Measurements from ENCODE around the gene COX19.
A peak's percentile ranks its signal among the peaks of the same experiment; 100 is the strongest.
"Not testable (repeated sequence)": the region's sequence is repeated elsewhere in the genome, so short reads cannot be mapped to it uniquely, and the experiment has no call there.

Gene COX19

GRCh38 chr7:964401-965231 is 10.7 kb downstream of the COX19 start:
- H3K36me3 ChIP-seq (ENCODE audit: control insufficient read depth, insufficient read depth, low read length) = peaks cover 26% of the 10 kb centered on the region
- peaks cover 30% of the 10 kb centered on the region for H3K4me1 ChIP-seq (ENCODE audit: control insufficient read depth, insufficient read depth, low read length)
- H3K27ac ChIP-seq (ENCODE audit: low read depth, low read length) = peak overlapping the region; percentile 84
- H3K4me3 ChIP-seq (ENCODE audit: low read length) = no peak overlapping the region
- H3K27me3 ChIP-seq (ENCODE audit: control insufficient read depth, insufficient read depth, low read length) = peaks cover 4% of the 10 kb centered on the region
- no peak overlapping the region for H3K9ac ChIP-seq (ENCODE audit: low read length)

- Histone ChIP-seq H3K9ac (ENCODE audit: low read length) (no peak overlapping the region), H3K4me3 (ENCODE audit: low read length) (peak overlapping the region; percentile 13), H3K4me1 (ENCODE audit: control insufficient read depth, insufficient read depth, low read length) (peaks cover 30% of the 10 kb centered on the region), H3K36me3 (ENCODE audit: control insufficient read depth, insufficient read depth, low read length) (peaks cover 16% of the 10 kb centered on the region), H3K27ac (ENCODE audit: low read depth, low read length) (peak overlapping the region; percentile 84), H3K27me3 (ENCODE audit: control insufficient read depth, insufficient read depth, low read length) (peaks cover 4% of the 10 kb centered on the region)
Observed at GRCh38 chr7:963236-964078, 11.9 kb downstream of the COX19 start.

- peaks cover 7% of the 10 kb centered on the region for H3K36me3 ChIP-seq (ENCODE audit: control insufficient read depth, insufficient read depth, low read length)
- no peak overlapping the region for H3K9ac ChIP-seq (ENCODE audit: low read length)
- peaks cover 30% of the 10 kb centered on the region for H3K4me1 ChIP-seq (ENCODE audit: control insufficient read depth, insufficient read depth, low read length)
- H3K27ac ChIP-seq (ENCODE audit: low read depth, low read length) = no peak overlapping the region
- no peak overlapping the region for H3K4me3 ChIP-seq (ENCODE audit: low read length)
- H3K27me3 ChIP-seq (ENCODE audit: control insufficient read depth, insufficient read depth, low read length) = peaks cover 4% of the 10 kb centered on the region
Observed at GRCh38 chr7:962401-963081, 12.8 kb downstream of the COX19 start.

GRCh38 chr7:961546-962400 is 13.6 kb downstream of the COX19 start:
- no peaks in the 10 kb centered on the region for H3K36me3 ChIP-seq (ENCODE audit: control insufficient read depth, insufficient read depth, low read length)
- peaks cover 4% of the 10 kb centered on the region for H3K27me3 ChIP-seq (ENCODE audit: control insufficient read depth, insufficient read depth, low read length)
- peak overlapping the region; percentile 78 for H3K27ac ChIP-seq (ENCODE audit: low read depth, low read length)
- H3K4me1 ChIP-seq (ENCODE audit: control insufficient read depth, insufficient read depth, low read length) = peaks cover 30% of the 10 kb centered on the region
- no peak overlapping the region for H3K9ac ChIP-seq (ENCODE audit: low read length)
- no peak overlapping the region for H3K4me3 ChIP-seq (ENCODE audit: low read length)

- H3K9ac ChIP-seq (ENCODE audit: low read length); H3K36me3 ChIP-seq (ENCODE audit: control insufficient read depth, insufficient read depth, low read length); H3K27me3 ChIP-seq (ENCODE audit: control insufficient read depth, insufficient read depth, low read length); H3K4me3 ChIP-seq (ENCODE audit: low read length): not testable (repeated sequence)
- Histone ChIP-seq H3K4me1 (ENCODE audit: control insufficient read depth, insufficient read depth, low read length) (peaks cover 30% of the 10 kb centered on the region), H3K27ac (ENCODE audit: low read depth, low read length) (peak overlapping the region; percentile 78)
Observed at GRCh38 chr7:960972-961371, 14.4 kb downstream of the COX19 start.

GRCh38 chr7:960269-960871 is 15.0 kb downstream of the COX19 start:
- Histone ChIP-seq H3K27me3 (ENCODE audit: control insufficient read depth, insufficient read depth, low read length) (peaks cover 4% of the 10 kb centered on the region), H3K27ac (ENCODE audit: low read depth, low read length) (peak overlapping the region; percentile 78)

GRCh38 chr7:959740-960139 is 15.6 kb downstream of the COX19 start:
- Histone ChIP-seq H3K27ac (ENCODE audit: low read depth, low read length) (peak overlapping the region; percentile 78), H3K4me1 (ENCODE audit: control insufficient read depth, insufficient read depth, low read length) (peaks cover 26% of the 10 kb centered on the region)
- H3K36me3 ChIP-seq (ENCODE audit: control insufficient read depth, insufficient read depth, low read length); H3K9ac ChIP-seq (ENCODE audit: low read length); H3K4me3 ChIP-seq (ENCODE audit: low read length); H3K27me3 ChIP-seq (ENCODE audit: control insufficient read depth, insufficient read depth, low read length): not testable (repeated sequence)

More at GRCh38 chr7:960269-960871, 15.0 kb downstream of the COX19 start:
- H3K4me1 ChIP-seq (ENCODE audit: control insufficient read depth, insufficient read depth, low read length) = peaks cover 29% of the 10 kb centered on the region
- peak overlapping the region; percentile 37 for H3K4me3 ChIP-seq (ENCODE audit: low read length)
- H3K36me3 ChIP-seq (ENCODE audit: control insufficient read depth, insufficient read depth, low read length) = no peaks in the 10 kb centered on the region
- H3K9ac ChIP-seq (ENCODE audit: low read length) = no peak overlapping the region

GRCh38 chr7:959271-959670 is 16.1 kb downstream of the COX19 start:
- peaks cover 21% of the 10 kb centered on the region for H3K4me1 ChIP-seq (ENCODE audit: control insufficient read depth, insufficient read depth, low read length)
- H3K9ac ChIP-seq (ENCODE audit: low read length) = no peak overlapping the region
- H3K36me3 ChIP-seq (ENCODE audit: control insufficient read depth, insufficient read depth, low read length) = no peaks in the 10 kb centered on the region
- no peak overlapping the region for H3K4me3 ChIP-seq (ENCODE audit: low read length)
- peaks cover 4% of the 10 kb centered on the region for H3K27me3 ChIP-seq (ENCODE audit: control insufficient read depth, insufficient read depth, low read length)
- H3K27ac ChIP-seq (ENCODE audit: low read depth, low read length) = no peak overlapping the region

GRCh38 chr7:958221-959200 is 16.8 kb downstream of the COX19 start:
- Histone ChIP-seq H3K36me3 (ENCODE audit: control insufficient read depth, insufficient read depth, low read length) (no peaks in the 10 kb centered on the region), H3K27me3 (ENCODE audit: control insufficient read depth, insufficient read depth, low read length) (peaks cover 4% of the 10 kb centered on the region), H3K4me3 (ENCODE audit: low read length) (no peak overlapping the region), H3K9ac (ENCODE audit: low read length) (no peak overlapping the region), H3K27ac (ENCODE audit: low read depth, low read length) (no peak overlapping the region), H3K4me1 (ENCODE audit: control insufficient read depth, insufficient read depth, low read length) (peaks cover 15% of the 10 kb centered on the region)

GRCh38 chr7:957418-958220 is 17.7 kb downstream of the COX19 start:
- Histone ChIP-seq H3K36me3 (ENCODE audit: control insufficient read depth, insufficient read depth, low read length) (no peaks in the 10 kb centered on the region), H3K27me3 (ENCODE audit: control insufficient read depth, insufficient read depth, low read length) (peaks cover 4% of the 10 kb centered on the region), H3K9ac (ENCODE audit: low read length) (no peak overlapping the region), H3K4me3 (ENCODE audit: low read length) (no peak overlapping the region), H3K27ac (ENCODE audit: low read depth, low read length) (no peak overlapping the region), H3K4me1 (ENCODE audit: control insufficient read depth, insufficient read depth, low read length) (peaks cover 13% of the 10 kb centered on the region)
